ENCODE results near the gene AZU1. TPM values are rescaled to one million over a fixed set of nuclear protein-coding genes. Genes with fewer than 3 reads are reported as not detected.

The AZU1 gene
- total RNA-seq, 1 donor from 2014 or later: 0.21 TPM

- H3K27ac Mint-ChIP-seq (ENCODE audit: unreplicated experiment): peak overlapping the region; percentile 87
- H3K36me3 Mint-ChIP-seq (ENCODE audit: low read depth, unreplicated experiment): peaks cover 29% of the 10 kb centered on the region
- no peaks in the 10 kb centered on the region for H3K9me3 Mint-ChIP-seq (ENCODE audit: unreplicated experiment)
- TF ChIP-seq, protein P1, sequence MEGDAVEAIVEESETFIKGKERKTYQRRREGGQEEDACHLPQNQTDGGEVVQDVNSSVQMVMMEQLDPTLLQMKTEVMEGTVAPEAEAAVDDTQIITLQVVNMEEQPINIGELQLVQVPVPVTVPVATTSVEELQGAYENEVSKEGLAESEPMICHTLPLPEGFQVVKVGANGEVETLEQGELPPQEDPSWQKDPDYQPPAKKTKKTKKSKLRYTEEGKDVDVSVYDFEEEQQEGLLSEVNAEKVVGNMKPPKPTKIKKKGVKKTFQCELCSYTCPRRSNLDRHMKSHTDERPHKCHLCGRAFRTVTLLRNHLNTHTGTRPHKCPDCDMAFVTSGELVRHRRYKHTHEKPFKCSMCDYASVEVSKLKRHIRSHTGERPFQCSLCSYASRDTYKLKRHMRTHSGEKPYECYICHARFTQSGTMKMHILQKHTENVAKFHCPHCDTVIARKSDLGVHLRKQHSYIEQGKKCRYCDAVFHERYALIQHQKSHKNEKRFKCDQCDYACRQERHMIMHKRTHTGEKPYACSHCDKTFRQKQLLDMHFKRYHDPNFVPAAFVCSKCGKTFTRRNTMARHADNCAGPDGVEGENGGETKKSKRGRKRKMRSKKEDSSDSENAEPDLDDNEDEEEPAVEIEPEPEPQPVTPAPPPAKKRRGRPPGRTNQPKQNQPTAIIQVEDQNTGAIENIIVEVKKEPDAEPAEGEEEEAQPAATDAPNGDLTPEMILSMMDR (IDR thresholded peaks at IDR 0.05; ENCODE audit: unreplicated experiment): no peak
- peak overlapping the region; percentile 98 for H3K4me3 Mint-ChIP-seq (ENCODE audit: unreplicated experiment)
- peaks cover 32% of the 10 kb centered on the region for H3K4me1 Mint-ChIP-seq (ENCODE audit: unreplicated experiment)
- peaks cover 35% of the 10 kb centered on the region for H3K27me3 Mint-ChIP-seq (ENCODE audit: unreplicated experiment)
- no peak for DNase-seq (ENCODE audit: low spot score)
Measured at GRCh38 chr19:800360-801029, 27.1 kb upstream of the AZU1 start.

DNA sequence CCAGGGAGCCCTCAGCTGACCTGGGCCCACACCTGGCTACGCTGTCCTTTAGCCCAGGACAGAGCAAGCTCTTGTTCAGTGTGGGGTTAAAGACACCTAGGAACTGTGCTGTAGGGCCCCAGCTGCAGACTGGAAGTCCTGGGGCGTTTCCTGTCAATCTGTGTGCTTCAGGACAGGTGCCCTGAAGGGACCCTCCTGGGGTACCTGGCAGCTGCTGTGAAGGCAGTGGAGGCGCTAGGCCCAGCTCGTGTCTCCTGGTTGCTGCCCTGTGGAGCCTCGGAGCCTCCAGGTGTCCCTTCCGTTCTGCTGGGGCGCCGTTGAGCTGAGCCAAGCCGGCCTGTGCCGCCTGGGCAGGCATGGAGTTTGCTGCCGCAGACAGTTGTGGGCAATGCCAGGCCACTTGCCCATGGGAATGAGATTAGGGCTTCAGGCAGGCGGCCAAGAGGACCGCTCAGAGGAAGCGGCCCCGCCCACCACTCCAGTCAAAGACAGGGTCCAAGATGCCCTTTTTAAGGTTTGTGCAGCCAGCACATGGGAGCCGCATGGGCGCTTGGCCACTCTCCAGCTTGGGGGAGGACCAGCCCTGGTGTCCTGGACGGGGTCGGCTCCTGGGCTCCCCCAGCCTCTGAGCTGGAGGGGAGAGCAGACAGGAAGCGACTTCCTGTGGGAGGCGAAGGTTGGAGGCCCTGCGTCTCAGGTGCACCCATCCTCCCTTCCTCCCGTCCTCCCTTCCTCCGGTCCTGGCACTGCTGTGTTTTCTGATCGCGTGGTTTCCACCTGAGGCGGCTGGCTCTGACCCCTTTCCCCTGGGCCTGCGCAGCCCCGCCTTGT lies 26.4 kb upstream of the AZU1 start:
- H3K36me3 Mint-ChIP-seq (ENCODE audit: low read depth, unreplicated experiment): peaks cover 29% of the 10 kb centered on the region
- H3K27me3 Mint-ChIP-seq (ENCODE audit: unreplicated experiment): peaks cover 35% of the 10 kb centered on the region
- no peak overlapping the region for H3K27ac Mint-ChIP-seq (ENCODE audit: unreplicated experiment)
- H3K4me3 Mint-ChIP-seq (ENCODE audit: unreplicated experiment): no peak overlapping the region
- peaks cover 32% of the 10 kb centered on the region for H3K4me1 Mint-ChIP-seq (ENCODE audit: unreplicated experiment)
- TF ChIP-seq, protein P1 (IDR thresholded peaks at IDR 0.05; ENCODE audit: unreplicated experiment): no peak
- no peak for DNase-seq (ENCODE audit: low spot score)
- no peaks in the 10 kb centered on the region for H3K9me3 Mint-ChIP-seq (ENCODE audit: unreplicated experiment)

- no peak for DNase-seq (ENCODE audit: low spot score)
- Mint-ChIP-seq H3K36me3 (ENCODE audit: low read depth, unreplicated experiment) (peaks cover 34% of the 10 kb centered on the region), H3K4me3 (ENCODE audit: unreplicated experiment) (peak overlapping the region; percentile 21), H3K9me3 (ENCODE audit: unreplicated experiment) (no peaks in the 10 kb centered on the region), H3K4me1 (ENCODE audit: unreplicated experiment) (peaks cover 32% of the 10 kb centered on the region), H3K27ac (ENCODE audit: unreplicated experiment) (no peak overlapping the region), H3K27me3 (ENCODE audit: unreplicated experiment) (peaks cover 38% of the 10 kb centered on the region)
- TF ChIP-seq, protein P1 (IDR thresholded peaks at IDR 0.05; ENCODE audit: unreplicated experiment): no peak
Measured at GRCh38 chr19:801861-802497, 25.7 kb upstream of the AZU1 start.

- H3K4me3 Mint-ChIP-seq (ENCODE audit: unreplicated experiment): peak overlapping the region; percentile 21
- peaks cover 41% of the 10 kb centered on the region for H3K36me3 Mint-ChIP-seq (ENCODE audit: low read depth, unreplicated experiment)
- peaks cover 37% of the 10 kb centered on the region for H3K4me1 Mint-ChIP-seq (ENCODE audit: unreplicated experiment)
- H3K27ac Mint-ChIP-seq (ENCODE audit: unreplicated experiment): peak overlapping the region; percentile 46
- H3K9me3 Mint-ChIP-seq (ENCODE audit: unreplicated experiment): no peaks in the 10 kb centered on the region
- peaks cover 43% of the 10 kb centered on the region for H3K27me3 Mint-ChIP-seq (ENCODE audit: unreplicated experiment)
- no peak for DNase-seq (ENCODE audit: low spot score)
- TF ChIP-seq, protein P1 (IDR thresholded peaks at IDR 0.05; ENCODE audit: unreplicated experiment): no peak
Measured at GRCh38 chr19:802498-803098, 25.0 kb upstream of the AZU1 start.

Measured in endothelial cell (in vitro differentiated cells).